ENCODE data around the gene SOX4.
"Not testable (repeated sequence)": the region's sequence is repeated elsewhere in the genome, so short reads cannot be mapped to it uniquely, and the experiment has no call there.

The SOX4 gene

GRCh38 chr6:21593412-21593926, at the start of gene SOX4:
SOX4 (plus strand) TSS chr6:21593751; CDS start chr6:21594535, 784 bp downstream.
- DNase-seq = peak; percentile 96

- DNase-seq = not testable (repeated sequence)
Measured at GRCh38 chr6:21552286-21552685, 41.3 kb upstream of the SOX4 start.

- DNase-seq = no peak
Measured at GRCh38 chr6:21554286-21554685, 39.3 kb upstream of the SOX4 start.

- no peak for DNase-seq
Measured at GRCh38 chr6:21555197-21555596, 38.4 kb upstream of the SOX4 start.

GRCh38 chr6:21556511-21556910, 37.0 kb upstream of the SOX4 start:
- DNase-seq = no peak

- no peak for DNase-seq
Measured at GRCh38 chr6:21556968-21557721, 36.4 kb upstream of the SOX4 start.

GRCh38 chr6:21559238-21559637, 34.3 kb upstream of the SOX4 start:
- no peak for DNase-seq

GRCh38 chr6:21560249-21560648, 33.3 kb upstream of the SOX4 start:
- no peak for DNase-seq

GRCh38 chr6:21565431-21565830, 28.1 kb upstream of the SOX4 start:
- no peak for DNase-seq

- DNase-seq = no peak
Measured at GRCh38 chr6:21578523-21578922, 15.0 kb upstream of the SOX4 start.

GRCh38 chr6:21582651-21583050, 10.9 kb upstream of the SOX4 start:
- DNase-seq = no peak

- no peak for DNase-seq
Measured at GRCh38 chr6:21586300-21586699, 7.3 kb upstream of the SOX4 start.

GRCh38 chr6:21586740-21587178, 6.8 kb upstream of the SOX4 start:
- peak; percentile 78 for DNase-seq

GRCh38 chr6:21587179-21587960, 6.2 kb upstream of the SOX4 start:
- peak; percentile 77 for DNase-seq

- peak; percentile 77 for DNase-seq
Measured at GRCh38 chr6:21587961-21588480, 5.5 kb upstream of the SOX4 start.

- peak; percentile 63 for DNase-seq
Measured at GRCh38 chr6:21588481-21589351, 4.8 kb upstream of the SOX4 start.

GRCh38 chr6:21589352-21590345, 3.9 kb upstream of the SOX4 start:
- peak; percentile 69 for DNase-seq

- no peak for DNase-seq
Measured at GRCh38 chr6:21590346-21590745, 3.2 kb upstream of the SOX4 start.

- DNase-seq = no peak
Measured at GRCh38 chr6:21591446-21591845, 2.1 kb upstream of the SOX4 start.

- DNase-seq = no peak
Measured at GRCh38 chr6:21592953-21593352, 598 bp upstream of the SOX4 start.

- DNase-seq = peak; percentile 62
Measured at GRCh38 chr6:21593927-21594415, 420 bp downstream of the SOX4 start.

All from NCI-H510A (cell line).